ENCODE measurements around the gene SLC51B. TPM values are rescaled to one million over a fixed set of nuclear protein-coding genes. Genes with fewer than 3 reads are reported as not detected.
A peak's percentile ranks its signal among the peaks of the same experiment; 100 is the strongest.

SLC51B gene
- total and polyA plus RNA-seq, 2 of the 4 experiments (the other 2 are of a cell fraction), result not detected

DNA sequence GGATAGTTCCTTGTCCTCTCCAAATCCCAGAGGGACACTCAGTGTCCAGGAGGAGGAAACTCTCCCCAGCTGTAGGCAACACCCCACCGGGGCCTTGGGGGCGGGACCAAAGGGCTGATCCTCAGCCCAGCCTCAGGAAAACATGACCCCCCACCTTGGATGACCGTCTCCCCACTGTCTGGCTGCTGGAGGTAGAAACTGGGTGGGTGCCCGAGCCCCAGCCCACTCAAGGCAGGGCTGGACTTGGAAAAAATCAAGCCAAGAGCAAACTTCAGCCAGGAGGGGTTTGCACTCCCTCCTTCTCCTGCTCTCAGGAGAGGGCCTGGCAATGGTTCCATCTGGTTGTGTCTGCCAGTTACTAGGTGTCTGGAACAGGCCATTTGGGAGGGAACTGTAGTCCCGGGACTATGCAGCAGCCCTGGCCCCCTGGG, 26.2 kb downstream of the SLC51B start:
- Histone ChIP-seq H3K79me1 (ENCODE audit: low read depth in 1 of 2, low read length in 2 of 2) (no peaks in the 10 kb centered on the region), H3K27me3 (ENCODE audit: control insufficient read depth, insufficient read depth, low read length) (peaks cover 9% of the 10 kb centered on the region), H3K56ac (ENCODE audit: extremely low read depth, insufficient read depth, low read length) (no peak overlapping the region), H3K18ac (ENCODE audit: low read depth, low read length) (peak overlapping the region; percentile 37; the same call in 1 of the 2 replicates), H2AK9ac (replicated peaks; ENCODE audit: low read depth, low read length, poor library complexity) (no peak overlapping the region), H4K5ac (ENCODE audit: low read depth, low read length) (no peak overlapping the region; the same call in 1 of the 2 replicates), H3K9me1 (ENCODE audit: insufficient read depth, low read length) (peaks cover 37% of the 10 kb centered on the region), H2BK5ac (ENCODE audit: low read depth, low read length, poor library complexity, severe bottlenecking) (no peak overlapping the region), H3K9me3 (ENCODE audit: control insufficient read depth, insufficient read depth, low read length) (no peaks in the 10 kb centered on the region), H3K23ac (ENCODE audit: low read depth, low read length) (no peak overlapping the region), H3K27ac (ENCODE audit: insufficient read depth, low read length) (no peak overlapping the region), H4K91ac (ENCODE audit: insufficient read depth, low read depth, low read length) (0 out of 2 replicates have a peak overlapping the region, but pooled peaks have one; percentile 32), H4K8ac (ENCODE audit: low read depth in 2 of 2, low read length in 2 of 2) (peak overlapping the region in 1 of 2 experiments; percentile 36; a peak in 2 of 4 replicates), H3K4me2 (ENCODE audit: low read depth, low read length) (no peak overlapping the region), H2AK5ac (ENCODE audit: low read depth, low read length) (peak overlapping the region; percentile 81), H3K4me3 (ENCODE audit: insufficient read depth, low read depth, low read length) (no peak overlapping the region), H2BK20ac (ENCODE audit: low read depth, low read length) (0 out of 2 replicates have a peak overlapping the region, but pooled peaks have one; percentile 16), H3K4me1 (ENCODE audit: control insufficient read depth, insufficient read depth, low read length) (peaks cover 42% of the 10 kb centered on the region), H2BK15ac (ENCODE audit: low read depth, low read length) (peak overlapping the region; percentile 77; the same call in 2 of the 3 replicates), H4K20me1 (ENCODE audit: insufficient read depth, low read length) (peaks cover 9% of the 10 kb centered on the region), H3K4ac (ENCODE audit: low read depth, low read length) (peak overlapping the region; percentile 42), H3K14ac (replicated peaks; ENCODE audit: low read depth, low read length) (peak overlapping the region; percentile 23; the same call in 1 of the 2 replicates), H2BK120ac (ENCODE audit: low read depth, low read length) (peak overlapping the region; percentile 53), H3K9ac (ENCODE audit: low read depth, low read length) (no peak overlapping the region), H3K36me3 (ENCODE audit: control insufficient read depth, insufficient read depth, low read length) (no peaks in the 10 kb centered on the region), H2AFZ (replicated peaks; ENCODE audit: low read length, poor library complexity) (peak overlapping the region; percentile 48)
- no CpG with 5 or more reads among the region's 5 CpGs for WGBS, 2 experiments (ENCODE audit: extremely low coverage in 2 of 2, insufficient read length in 1 of 2)
- intact Hi-C loops (cut with micrococcal nuclease), result no loop called here
- ChIA-PET POLR2A (ENCODE audit: unreplicated experiment) (no interaction called here), CTCF (no interaction called here)
- BruUV-seq (replicated peaks), result no TSS peak
- DNase-seq (no peak), ATAC-seq (ENCODE audit: low read depth) (no peak)
- TF ChIP-seq FOS (IDR thresholded peaks at IDR 0.05; ENCODE audit: low read depth, low read length) (no peak), MXI1 (IDR thresholded peaks at IDR 0.05; ENCODE audit: borderline replicate concordance, low read depth, low read length) (no peak), USF2 (IDR thresholded peaks at IDR 0.05; ENCODE audit: low read depth, low read length) (no peak), MAZ (IDR thresholded peaks at IDR 0.05; ENCODE audit: borderline replicate concordance, low read depth, low read length) (no peak), CTCF (conservative IDR thresholded peaks at IDR 0.05; ENCODE audit: low read depth, low read length) (no peak)
- TF ChIP-seq, protein P1, sequence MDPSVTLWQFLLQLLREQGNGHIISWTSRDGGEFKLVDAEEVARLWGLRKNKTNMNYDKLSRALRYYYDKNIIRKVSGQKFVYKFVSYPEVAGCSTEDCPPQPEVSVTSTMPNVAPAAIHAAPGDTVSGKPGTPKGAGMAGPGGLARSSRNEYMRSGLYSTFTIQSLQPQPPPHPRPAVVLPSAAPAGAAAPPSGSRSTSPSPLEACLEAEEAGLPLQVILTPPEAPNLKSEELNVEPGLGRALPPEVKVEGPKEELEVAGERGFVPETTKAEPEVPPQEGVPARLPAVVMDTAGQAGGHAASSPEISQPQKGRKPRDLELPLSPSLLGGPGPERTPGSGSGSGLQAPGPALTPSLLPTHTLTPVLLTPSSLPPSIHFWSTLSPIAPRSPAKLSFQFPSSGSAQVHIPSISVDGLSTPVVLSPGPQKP (IDR thresholded peaks at IDR 0.05; ENCODE audit: borderline replicate concordance, low read depth, low read length), result no peak
- in situ Hi-C loops (cut with MboI; ENCODE audit: low sequenced_read_pairs), result no loop called here
- dilution Hi-C loops (cut with HindIII; ENCODE audit: low sequenced_read_pairs, unreplicated experiment), result no loop called here

Data from IMR-90 (cell line).